Panc1 (cell line): ENCODE results near the gene OTUB1. TPM values are rescaled to one million over a fixed set of nuclear protein-coding genes. Genes with fewer than 3 reads are reported as not detected.
A peak's percentile ranks its signal among the peaks of the same experiment; 100 is the strongest.
"Not testable (repeated sequence)": the region's sequence is repeated elsewhere in the genome, so short reads cannot be mapped to it uniquely, and the experiment has no call there.

ENCODE experiments used
- ATAC-seq: fragments of 200-7000 bp; cut with Tn5 transposase; 2 replicates; pipeline ENCODE4 v1.9.1; 2020; ENCODE audit warnings: mild to moderate bottlenecking, moderate library complexity
- BruUV-seq: library from RNA; stranded (reverse); fragments of 400-500 nt; replicated peaks from 2 replicates; lab custom pipeline; 2021; lab: Mats Ljungman, UMichigan
- CTCF ChIA-PET: fragments of 300-600 bp; sonication (Branson Sonifier 250); formaldehyde crosslinking; loops from one replicate; lab custom pipeline; 2022; ENCODE audit warnings: antibody characterized with exemption; lab: Charles Lee
- POLR2A ChIA-PET: fragments of 300-600 bp; sonication (Branson Sonifier 250); formaldehyde crosslinking; loops from one replicate; lab custom pipeline; 2022; ENCODE audit warnings: antibody characterized with exemption; lab: Charles Lee
- DNase-seq: peaks from one replicate; pipeline ENCODE4 v3.0.0-alpha.2; 2010; ENCODE audit warnings: low read depth, low spot score
- H3K27ac ChIP-seq: 2 replicates; pipeline ENCODE4 v1.5.1; 2011; ENCODE audit warnings: mild to moderate bottlenecking, low read length, inconsistent platforms
- H3K27me3 ChIP-seq: fragments of 200-500 bp; sonication (Bioruptor generic); 2 replicates; pipeline ENCODE4 v1.6.0; 2014; ENCODE audit warnings: low read length, inconsistent platforms; ENCODE audit not compliant: control insufficient read depth, insufficient read depth
- H3K36me3 ChIP-seq: fragments of 200-500 bp; sonication (Bioruptor generic); 2 replicates; pipeline ENCODE4 v1.5.1; 2014; ENCODE audit warnings: inconsistent platforms, mild to moderate bottlenecking, low read length, moderate library complexity; ENCODE audit not compliant: control insufficient read depth, insufficient read depth
- H3K4me1 ChIP-seq: 2 replicates; pipeline ENCODE4 v1.5.1; 2011; ENCODE audit warnings: inconsistent platforms, mild to moderate bottlenecking, low read length, moderate library complexity; ENCODE audit not compliant: control insufficient read depth, insufficient read depth
- H3K4me3 ChIP-seq, 2 experiments: 2 replicates each; pipeline ENCODE4 v1.5.1; 2011 to 2012; ENCODE audit warnings: low read depth in 2 of 2, low read length in 2 of 2, mild to moderate bottlenecking in 2 of 2, inconsistent platforms in 1 of 2, moderate library complexity in 1 of 2
- H3K9me3 ChIP-seq: fragments of 200-500 bp; sonication (Bioruptor generic); 2 replicates; pipeline ENCODE4 v1.5.1; 2014; ENCODE audit warnings: low read depth, mild to moderate bottlenecking, inconsistent platforms, low read length, moderate library complexity; ENCODE audit not compliant: control insufficient read depth, insufficient read depth
- CTCF ChIP-seq: fragments of 450-650 bp; IDR thresholded peaks from 2 replicates; pipeline ENCODE4 v1.5.1; 2017; ENCODE audit warnings: mild to moderate bottlenecking
- POLR2AphosphoS5 ChIP-seq: IDR thresholded peaks from 2 replicates; pipeline ENCODE4 v1.6.1; 2012; ENCODE audit warnings: mild to moderate bottlenecking, low read depth, low read length, moderate library complexity
- REST ChIP-seq, 2 experiments: IDR thresholded peaks; 2 replicates each; pipeline ENCODE4 v1.6.1; 2011 to 2012; ENCODE audit warnings: low read depth in 2 of 2, control low read depth in 1 of 2, low read length in 1 of 2, mild to moderate bottlenecking in 1 of 2, moderate library complexity in 1 of 2; ENCODE audit not compliant: insufficient read depth in 1 of 2
- SIN3A ChIP-seq: IDR thresholded peaks from 2 replicates; pipeline ENCODE4 v1.6.1; 2012; ENCODE audit warnings: low read depth, mild to moderate bottlenecking, low read length, moderate library complexity, borderline replicate concordance; ENCODE audit not compliant: insufficient read depth
- TCF7L2 ChIP-seq: IDR thresholded peaks from 2 replicates; pipeline ENCODE4 v1.6.1; 2011; ENCODE audit warnings: mild to moderate bottlenecking, low read depth, low read length, inconsistent platforms
- in situ Hi-C: cut with HindIII; loops from 2 replicates; pipeline ENCODE4 v1.10.0; 2016; ENCODE audit warnings: low sequenced_read_pairs, low pct_unique_long_range_greater_than_20kb
- intact Hi-C: fragments of 100-400 bp; cut with micrococcal nuclease; formaldehyde crosslinking; loops from one replicate; pipeline ENCODE4 v1.10.0; 2022; ENCODE audit not compliant: unreplicated experiment
- total RNA-seq: library from RNA; stranded (reverse); gene quantifications from one replicate; pipeline ENCODE4 v1.2.1, GENCODE V29; 2021; ENCODE audit not compliant: unreplicated experiment

Gene OTUB1
- total RNA-seq, 1 experiment from 2014 or later = 118 TPM

GRCh38 chr11:63969461-63969860 lies 16.8 kb upstream of the OTUB1 start:
- in situ Hi-C loops = no loop called here
- intact Hi-C loops = no loop called here

GRCh38 chr11:63970902-63971301 lies 15.3 kb upstream of the OTUB1 start:
- Histone ChIP-seq H3K27ac (no peak overlapping the region), H3K4me3 (no peak overlapping the region), H3K9me3 (no peaks in the 10 kb centered on the region), H3K36me3 (no peaks in the 10 kb centered on the region), H3K27me3 (no peaks in the 10 kb centered on the region), H3K4me1 (0 out of 2 replicates have a peak, but pooled peaks cover under 1% of the 10 kb centered on the region)
- ChIA-PET POLR2A (interaction anchor here (0.6 kb wide), 1 partner anchor 9 kb away, joined by 16 read pairs; no protein-coding TSS in a partner anchor), CTCF (no interaction called here)
- no peak for TF ChIP-seq CTCF
- no peak for TF ChIP-seq SIN3A
- no peak for TF ChIP-seq REST (IDR thresholded peaks at IDR 0.05; ENCODE audit: insufficient read depth in 1 of 2, low read depth in 2 of 2, low read length in 1 of 2)
- TF ChIP-seq TCF7L2 = no peak
- no peak for TF ChIP-seq POLR2AphosphoS5
- BruUV-seq = no TSS peak
- DNase-seq (no peak), ATAC-seq (no peak)
- in situ Hi-C loops (no loop called here), intact Hi-C loops (no loop called here)

More at GRCh38 chr11:63969461-63969860, 16.8 kb upstream of the OTUB1 start:
- ChIA-PET CTCF (no interaction called here), POLR2A (no interaction called here)
- no peak for TF ChIP-seq SIN3A
- ATAC-seq (no peak), DNase-seq (no peak)
- no TSS peak for BruUV-seq
- Histone ChIP-seq H3K4me1 (no peaks in the 10 kb centered on the region), H3K27ac (no peak overlapping the region), H3K36me3 (no peaks in the 10 kb centered on the region), H3K4me3 (no peak overlapping the region), H3K27me3 (no peaks in the 10 kb centered on the region), H3K9me3 (no peaks in the 10 kb centered on the region)

- H3K4me3 ChIP-seq = peak overlapping the region; percentile 84 to 85
- POLR2A ChIA-PET = interaction anchor here (0.6 kb wide), 1 partner anchor 53 kb away, joined by 15 read pairs; no protein-coding TSS in a partner anchor
- peak overlapping the region; percentile 95 for H3K27ac ChIP-seq
- CTCF ChIA-PET, intact Hi-C loops, in situ Hi-C loops, DNase-seq, H3K9me3 ChIP-seq, ATAC-seq, BruUV-seq, H3K36me3 ChIP-seq, H3K27me3 ChIP-seq: not testable (repeated sequence)
- H3K4me1 ChIP-seq = peaks cover 10% of the 10 kb centered on the region
Observed at GRCh38 chr11:63973912-63974258, 12.4 kb upstream of the OTUB1 start.
